T-helper 9 cell (primary cell): ENCODE data around the gene NR5A2.

Source experiments
- DNase-seq: peaks from one replicate; pipeline ENCODE4 v3.0.0-alpha.2; 2020

The NR5A2 gene

DNA sequence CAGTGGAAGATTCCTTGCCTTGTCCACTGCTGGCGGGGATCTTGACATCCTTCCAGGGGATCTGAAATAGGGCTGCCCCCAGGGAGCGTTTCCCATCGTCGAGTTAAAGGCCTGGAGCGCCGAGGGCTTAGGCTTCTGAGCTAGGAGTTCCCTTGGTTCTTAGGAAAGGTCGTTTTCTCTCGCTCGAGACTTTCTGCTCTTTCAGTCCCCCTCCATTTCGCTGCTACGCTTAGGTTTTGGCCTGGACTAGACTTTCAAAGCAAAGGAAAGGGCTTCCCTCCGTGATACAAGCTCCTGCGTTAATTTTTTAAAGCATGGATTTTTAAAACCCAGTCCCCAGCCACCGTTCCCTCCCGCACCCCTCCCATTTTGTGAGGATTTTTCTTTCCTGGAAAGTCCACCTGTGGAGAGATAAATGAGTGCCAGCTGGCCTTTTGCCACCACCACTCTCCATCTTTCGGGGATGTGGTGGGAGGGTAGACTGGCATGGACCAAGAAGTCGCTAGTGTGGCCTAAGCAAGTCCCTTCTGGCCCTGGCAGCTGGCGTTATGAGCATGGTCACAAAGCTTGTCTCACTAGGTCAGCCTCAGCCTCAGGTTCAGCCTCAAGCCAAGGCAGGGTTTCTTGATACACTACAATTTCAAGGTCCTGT lies 9.2 kb downstream of the NR5A2 start:
- DNase-seq, result no peak

DNA sequence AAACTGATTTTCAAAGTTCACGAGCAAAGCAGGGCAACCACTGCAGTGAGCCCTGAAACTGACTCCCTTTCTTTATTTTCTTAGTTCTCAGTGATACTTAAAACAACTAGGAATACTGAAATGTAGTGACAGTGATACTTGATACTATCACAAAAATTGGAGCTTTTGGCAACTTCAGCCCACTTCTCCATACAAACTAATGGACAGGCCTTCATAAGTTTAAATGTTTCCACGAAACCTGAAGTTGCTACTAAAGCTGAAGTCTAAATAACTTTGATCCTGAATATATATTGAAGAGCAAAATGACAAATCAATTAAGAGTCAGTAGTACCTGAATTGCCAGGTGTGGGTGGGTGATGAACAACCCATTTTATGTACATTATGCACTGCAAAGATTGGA lies 10.0 kb downstream of the NR5A2 start:
- DNase-seq, result no peak

DNA sequence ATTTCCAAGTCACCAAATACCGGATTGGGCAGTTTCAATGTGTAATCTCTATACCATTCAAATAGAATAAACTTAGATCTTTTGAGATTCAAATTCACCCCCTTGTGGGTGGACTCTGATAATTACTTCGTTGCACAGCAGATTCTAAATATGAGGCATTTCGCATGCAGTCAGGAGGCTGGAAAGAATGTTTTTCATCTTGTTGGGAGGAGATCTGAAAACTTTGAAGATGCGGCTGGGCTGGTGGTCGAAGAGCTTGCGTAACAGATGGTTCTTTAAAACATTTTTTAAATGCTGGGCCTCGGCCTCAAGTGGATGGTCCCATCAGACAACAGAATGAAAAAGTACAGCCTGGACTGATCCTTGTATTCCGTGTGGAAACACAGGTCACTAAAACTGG lies 10.4 kb downstream of the NR5A2 start:
- DNase-seq, result no peak

DNA sequence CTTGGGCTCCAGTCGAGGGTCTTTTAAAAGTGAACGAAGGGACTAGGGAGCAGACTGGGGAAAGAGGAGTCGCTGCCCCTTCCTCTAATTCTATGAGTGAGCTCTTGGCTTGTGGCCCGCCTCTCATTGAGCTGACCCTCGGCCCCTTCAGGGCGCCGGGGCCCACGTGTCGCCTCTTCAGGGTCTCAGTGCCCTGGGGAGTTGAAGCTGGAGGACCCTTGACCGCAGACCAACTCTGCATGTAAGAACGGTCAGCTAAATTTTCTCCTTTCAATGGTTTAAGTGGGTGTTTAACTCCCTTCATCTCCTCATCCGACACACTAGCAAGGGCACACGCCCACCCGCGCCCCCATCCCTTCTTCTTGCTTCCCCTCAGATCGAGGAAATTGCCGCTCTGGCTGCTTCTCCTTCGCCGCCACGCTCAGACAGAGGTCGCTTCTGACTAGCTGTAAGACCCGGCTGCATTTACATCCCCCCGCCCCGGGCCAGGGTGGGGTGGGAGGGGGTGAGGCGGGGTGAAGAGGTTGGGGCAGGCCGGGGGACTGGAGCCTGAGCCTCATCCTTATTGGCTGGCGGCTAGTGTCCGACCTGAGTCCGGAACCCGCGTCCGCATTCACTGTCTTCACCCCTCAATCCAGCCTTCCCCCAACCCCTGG lies 10.9 kb downstream of the NR5A2 start:
- DNase-seq, result no peak

DNA sequence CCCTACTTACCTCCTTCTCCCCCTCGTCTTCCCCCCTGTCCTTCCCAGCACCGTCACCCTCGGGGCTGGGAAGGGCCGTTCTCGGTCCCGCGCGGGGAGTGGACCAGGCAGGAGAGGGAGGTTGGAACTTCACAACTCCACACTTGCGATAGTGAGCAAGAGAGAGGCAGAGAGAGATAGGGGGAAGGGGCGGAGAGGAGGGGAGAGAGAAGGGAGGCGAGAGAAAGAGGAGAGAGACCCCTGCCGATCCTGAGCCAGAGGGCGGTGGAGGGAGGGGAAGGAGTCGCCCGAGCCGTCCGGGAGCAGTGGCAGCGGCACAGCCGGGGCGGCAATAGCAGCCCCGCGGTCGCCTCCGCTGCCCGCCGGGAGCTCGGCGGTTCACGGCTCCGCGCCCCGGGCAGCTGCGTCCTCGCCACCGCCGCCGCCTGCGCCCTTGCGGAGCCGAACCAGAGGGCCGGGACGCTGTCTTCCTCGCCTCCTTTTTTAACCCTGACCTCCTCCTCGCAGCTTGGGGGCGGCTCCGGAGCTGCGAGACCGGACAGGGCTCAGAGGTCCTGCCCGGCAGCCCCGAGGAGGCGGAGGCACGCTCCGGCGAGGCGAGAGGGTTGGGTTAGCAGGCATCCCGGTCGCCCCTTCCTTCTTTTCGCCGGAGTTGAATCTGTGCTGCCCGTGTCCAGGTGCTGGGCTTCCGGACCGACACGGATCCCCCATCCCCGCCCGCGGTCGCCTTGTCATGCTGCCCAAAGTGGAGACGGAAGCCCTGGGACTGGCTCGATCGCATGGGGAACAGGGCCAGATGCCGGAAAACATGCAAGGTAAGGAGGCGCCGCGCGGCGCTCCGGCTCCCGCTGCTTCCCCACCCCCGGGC lies 11.7 kb downstream of the NR5A2 start:
- DNase-seq, result no peak

DNA sequence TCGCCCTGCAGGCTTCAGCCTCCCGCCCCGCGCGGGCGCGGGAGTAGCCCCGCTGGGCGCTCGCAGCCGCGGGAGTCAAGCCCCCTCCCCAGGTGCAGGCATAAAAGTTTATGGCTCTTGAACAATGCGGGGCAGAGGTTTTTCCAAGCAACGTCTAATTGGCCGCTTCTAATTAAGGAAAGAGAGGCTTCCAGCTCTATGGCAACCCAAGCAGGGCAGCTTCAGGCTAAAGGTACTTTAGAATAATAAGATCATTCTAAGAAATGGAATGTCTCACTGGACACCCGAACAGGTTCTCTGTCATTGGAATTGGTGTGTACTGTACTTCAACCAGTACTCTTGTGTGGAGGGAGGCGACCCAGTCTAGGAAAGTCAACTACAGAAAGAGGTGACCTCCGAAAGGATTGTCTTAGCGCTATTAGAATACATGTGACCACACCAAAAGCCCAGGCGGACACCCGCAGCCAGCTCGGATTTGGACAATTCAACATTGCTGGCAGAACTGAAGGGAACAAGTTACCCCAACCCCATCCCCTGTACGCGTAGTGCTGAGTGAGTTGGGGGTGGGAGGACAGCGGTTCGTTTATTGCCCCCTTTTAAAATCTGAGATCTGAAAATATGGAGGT lies 12.5 kb downstream of the NR5A2 start:
- DNase-seq, result no peak

DNA sequence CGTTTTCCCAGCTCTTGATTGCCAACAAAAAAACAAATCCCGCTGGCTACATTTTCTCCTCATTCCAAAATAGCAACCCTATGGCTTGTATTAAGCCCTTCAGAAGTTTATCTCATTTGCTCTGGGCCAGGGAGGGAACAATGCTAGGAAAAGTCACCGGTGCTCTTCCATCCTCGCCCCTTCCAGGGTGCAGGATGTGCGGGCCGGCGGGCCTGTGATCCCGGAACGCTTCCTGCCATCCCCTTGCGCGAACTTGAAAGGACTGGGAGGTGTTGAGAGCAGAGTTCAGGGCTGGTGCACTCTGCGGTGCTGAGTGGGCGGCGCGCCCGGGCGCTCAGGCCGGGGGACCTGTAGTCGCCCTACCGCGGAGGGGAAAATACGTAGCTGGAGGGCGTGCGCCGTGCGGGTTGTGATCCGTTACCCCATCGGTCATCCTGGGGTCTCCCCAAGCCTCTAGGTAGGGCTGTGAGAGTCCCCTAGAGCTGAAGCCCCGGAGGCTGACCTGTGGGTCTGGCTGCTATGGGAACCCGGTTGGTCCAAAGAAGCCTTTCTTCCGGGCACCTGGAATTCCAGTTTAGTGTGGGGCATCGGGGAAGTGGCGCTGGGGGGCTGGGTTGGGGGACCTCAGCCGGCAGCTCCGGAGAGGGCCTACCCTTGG lies 13.1 kb downstream of the NR5A2 start:
- no peak for DNase-seq

DNA sequence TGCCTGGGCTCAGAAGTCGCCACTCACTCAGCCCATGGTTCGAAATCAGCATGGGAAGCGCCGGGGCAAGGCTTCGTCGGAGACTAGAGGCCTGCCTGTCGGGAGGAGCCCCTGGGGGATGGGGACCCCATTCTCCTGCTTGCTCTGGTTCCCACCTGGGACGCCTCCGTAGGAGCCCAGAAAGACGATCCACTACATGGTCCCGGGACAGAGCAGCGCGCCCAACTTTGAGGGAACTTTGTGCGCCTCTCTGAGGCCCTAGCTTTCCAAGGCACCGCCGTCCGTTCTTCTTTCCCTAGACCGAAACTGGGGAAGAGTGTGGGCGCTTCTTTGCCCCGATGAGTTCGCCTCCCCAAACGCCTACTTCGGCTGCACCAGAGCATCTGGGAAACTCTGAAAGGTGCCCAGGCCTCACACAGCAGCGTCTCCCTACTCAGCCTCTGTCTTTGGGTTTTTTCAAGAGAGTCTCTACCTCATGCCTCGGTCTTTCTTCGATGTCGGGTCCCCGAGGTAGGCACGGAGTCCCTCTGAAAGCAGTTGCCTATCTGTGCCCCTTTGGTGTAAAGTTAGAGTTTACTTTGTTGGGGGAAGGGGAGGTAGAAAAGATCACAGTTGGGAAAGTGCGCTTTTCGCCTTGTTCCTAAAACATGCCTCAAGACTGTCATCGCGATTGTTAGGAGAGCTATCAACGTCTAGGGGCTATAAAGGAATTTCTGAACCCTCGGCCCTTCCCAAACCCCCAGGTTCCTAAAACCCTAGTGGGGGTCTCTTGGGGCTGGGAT lies 14.0 kb downstream of the NR5A2 start:
- DNase-seq, result no peak

DNA sequence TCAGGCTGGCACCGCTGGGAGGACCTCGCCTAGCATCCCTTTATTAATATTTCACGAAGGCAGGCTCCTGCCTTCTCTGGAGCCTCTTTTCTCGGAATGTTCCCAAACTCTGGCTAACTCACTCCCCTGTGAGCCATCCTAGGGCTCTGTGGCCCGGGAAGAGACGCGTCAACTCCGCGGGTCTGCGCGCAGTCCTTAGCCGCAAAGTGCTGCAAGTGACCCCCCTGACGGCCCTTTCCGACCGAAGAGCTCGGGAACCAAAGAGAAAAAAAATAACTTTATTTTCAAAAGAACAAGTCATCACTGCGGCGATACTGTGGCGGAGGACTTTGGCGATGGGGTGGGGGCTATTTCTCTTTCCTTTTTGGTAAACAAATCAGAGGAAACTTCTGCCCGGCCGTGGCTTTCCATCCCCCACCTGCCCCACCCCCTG lies 14.6 kb downstream of the NR5A2 start:
- no peak for DNase-seq

DNA sequence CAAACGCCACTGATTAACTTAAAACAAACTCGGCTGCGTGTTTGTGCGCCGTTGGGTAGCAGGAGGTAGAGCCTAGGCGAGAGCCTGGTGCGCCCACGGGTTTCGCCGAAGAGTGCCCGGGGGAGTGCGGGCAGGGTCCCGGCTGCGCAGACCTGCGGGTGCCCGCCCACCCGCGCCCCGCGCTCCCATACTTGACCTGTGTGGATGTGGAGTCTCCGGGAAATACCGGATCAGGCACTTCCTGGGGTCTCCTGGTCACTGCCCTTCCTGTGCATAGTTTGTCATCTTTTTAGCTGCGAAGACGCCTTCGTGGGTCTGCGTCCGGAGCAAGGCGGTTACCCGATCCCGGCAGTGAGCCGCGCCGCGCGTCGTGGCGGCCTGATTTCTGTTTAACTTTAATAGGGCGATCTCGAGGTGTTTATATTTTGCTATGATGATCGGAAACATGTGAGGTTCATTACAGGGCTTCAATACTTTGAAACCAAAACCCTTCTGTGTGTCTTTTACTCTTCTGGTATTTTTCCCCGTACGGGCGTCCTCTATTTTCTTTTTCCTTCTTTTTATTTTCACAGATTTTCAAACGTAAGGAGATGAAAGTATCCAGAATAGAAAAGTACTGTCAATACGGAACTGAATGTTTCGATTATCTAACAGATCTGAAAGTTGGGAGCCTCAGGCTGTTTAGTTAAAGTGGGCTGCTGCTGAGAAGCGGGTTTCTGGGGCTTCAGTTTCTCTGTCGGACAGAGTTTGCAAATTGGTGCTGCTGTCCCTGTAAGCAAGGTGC lies 15.2 kb downstream of the NR5A2 start:
- no peak for DNase-seq

DNA sequence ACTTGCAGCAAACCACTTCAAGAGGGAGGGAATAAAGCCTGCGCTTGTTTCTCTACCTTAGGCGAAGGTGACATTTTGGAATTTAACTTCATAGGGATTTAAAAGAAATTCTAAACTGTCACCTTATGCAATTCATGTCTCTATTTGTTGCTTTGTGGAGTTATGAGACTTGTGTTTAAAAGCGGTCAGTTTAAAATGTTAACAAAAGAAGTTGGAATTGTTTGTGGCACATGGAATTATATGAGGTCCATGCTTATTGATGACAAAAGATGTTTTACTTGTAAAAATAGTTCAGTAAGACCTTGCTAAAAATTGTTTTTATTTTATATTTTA lies 15.8 kb downstream of the NR5A2 start:
- DNase-seq, result no peak

DNA sequence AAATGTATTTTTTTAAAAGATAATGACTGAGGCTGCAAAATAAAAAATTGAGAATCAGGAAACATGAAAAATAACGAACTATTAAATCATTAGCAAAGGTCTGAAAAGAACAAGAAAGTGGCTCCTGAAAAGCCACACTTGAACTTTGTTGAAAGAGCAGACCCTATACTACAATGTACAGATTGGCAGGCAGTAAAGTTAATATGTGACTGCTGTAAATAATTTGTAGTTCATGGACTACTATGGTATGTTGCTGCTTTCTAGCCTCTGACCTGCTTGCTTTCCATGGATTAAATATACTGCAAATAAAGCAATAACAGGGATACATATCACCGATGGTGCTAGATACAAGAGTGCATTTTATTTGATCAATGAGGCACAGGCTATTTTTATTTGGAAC lies 18.6 kb downstream of the NR5A2 start:
- no peak for DNase-seq

DNA sequence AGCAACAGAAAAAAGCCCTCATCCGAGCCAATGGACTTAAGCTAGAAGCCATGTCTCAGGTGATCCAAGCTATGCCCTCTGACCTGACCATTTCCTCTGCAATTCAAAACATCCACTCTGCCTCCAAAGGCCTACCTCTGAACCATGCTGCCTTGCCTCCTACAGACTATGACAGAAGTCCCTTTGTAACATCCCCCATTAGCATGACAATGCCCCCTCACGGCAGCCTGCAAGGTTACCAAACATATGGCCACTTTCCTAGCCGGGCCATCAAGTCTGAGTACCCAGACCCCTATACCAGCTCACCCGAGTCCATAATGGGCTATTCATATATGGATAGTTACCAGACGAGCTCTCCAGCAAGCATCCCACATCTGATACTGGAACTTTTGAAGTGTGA lies 20.7 kb downstream of the NR5A2 start:
- DNase-seq, result no peak

DNA sequence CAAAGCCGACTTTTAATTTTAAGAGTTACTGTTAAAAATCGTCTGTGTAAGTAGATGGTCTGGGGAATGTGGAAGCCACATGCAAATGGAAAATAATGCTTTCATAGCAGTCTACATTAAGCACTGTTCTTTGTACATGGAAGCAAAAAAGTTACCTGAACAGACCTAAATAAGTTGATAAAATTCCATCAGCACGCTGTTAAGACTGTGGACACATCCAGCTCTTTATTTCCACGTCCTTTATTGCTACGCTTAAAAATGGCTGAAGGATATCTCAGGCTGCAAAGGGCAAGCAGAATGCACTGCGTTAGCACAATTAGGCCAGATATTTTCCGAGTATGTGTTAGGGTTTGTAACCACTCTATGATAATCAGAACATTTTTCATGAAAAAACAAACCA lies 22.3 kb downstream of the NR5A2 start:
- DNase-seq, result no peak

DNA sequence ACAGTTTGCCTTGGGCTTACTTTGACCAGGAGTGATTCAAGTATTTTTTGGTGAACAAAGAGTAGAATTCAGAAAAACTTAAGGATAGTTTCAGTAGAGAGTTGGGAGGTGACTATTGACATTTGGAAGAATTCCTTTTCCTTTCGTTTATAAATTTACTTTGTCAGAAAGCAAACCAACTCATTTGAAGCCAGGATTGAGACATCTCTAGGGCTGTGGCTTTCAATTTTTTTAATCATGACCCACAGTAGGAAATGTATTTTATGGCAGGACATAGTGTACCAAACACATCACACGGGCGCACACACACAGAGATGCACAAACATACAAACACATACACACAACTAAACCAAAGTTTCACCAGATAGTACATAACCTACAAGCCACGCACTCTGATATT lies 24.1 kb downstream of the NR5A2 start:
- DNase-seq, result no peak

DNA sequence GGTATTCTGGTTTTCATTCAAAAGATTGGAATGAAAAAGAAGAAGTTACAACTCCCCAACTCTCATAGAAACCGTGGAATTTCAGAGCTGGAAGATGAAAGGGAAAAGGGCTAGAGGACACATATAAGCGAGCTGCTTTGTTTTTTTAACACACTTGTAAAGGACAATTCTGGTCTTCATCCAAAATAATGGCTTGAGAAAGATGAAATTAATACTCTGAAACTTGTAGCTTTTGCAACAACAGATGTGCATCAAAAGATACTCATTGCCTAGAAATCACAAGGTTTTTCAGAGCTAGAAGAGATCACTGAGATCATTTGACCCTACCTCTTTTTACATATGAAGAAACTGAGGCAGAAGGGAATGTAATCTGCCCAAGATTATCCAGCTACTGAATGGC lies 25.6 kb downstream of the NR5A2 start:
- DNase-seq, result no peak

DNA sequence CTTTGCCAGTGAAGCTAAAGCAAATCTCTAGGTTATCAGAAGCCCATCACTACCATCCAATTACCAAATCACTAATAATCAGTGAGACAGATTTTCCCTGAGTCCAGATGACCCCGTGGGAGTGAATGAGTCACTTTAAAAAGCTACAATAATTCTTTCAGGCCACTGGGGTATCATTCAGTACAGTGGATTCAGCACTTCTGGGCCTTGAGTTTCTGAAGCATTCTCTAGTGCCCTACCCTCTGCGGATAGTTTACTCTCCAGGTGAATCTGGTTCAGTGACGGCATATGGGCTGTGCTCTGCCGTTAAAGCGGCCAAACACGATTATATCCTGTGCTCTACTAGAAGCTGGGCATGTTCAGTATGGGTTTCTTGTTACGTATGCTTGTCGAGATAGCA lies 26.1 kb downstream of the NR5A2 start:
- no peak for DNase-seq

DNA sequence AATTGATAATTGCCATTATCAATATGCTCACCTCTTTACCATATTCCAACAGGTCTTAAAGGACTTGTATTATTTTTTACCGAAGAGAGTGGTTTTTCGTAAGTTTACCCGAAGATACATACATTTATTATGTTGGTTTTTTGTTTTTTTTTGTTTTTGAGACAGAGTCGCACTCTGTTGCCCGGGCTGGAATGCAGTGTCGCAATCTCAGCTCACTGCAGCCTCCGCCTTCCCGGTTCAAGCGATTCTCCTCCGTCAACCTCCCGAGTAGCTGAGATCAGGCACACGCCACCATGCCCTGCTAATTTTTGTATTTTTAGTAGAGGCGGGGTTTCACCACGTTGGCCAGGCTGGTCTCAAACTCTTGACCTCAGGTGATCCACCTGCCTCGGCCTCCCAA lies 30.8 kb downstream of the NR5A2 start:
- no peak for DNase-seq

DNA sequence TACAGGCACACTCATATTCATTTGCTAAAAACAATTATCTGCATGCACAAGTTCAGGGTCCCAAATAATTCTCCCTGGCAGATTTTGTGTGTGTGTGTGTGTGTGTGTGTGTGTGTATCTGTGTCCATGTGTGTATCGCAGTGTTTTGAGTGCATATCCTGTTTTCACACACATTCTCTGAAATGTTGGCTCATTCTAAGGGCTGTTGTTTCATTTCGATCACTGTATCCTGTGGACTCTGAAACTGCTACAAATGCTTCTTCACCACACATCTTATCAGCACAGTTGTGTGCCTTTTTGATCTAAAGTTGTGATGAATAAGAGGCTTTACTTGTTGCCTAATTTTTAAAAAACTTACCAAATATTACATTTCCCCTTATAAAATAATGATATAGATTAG lies 34.6 kb downstream of the NR5A2 start:
- DNase-seq, result no peak

DNA sequence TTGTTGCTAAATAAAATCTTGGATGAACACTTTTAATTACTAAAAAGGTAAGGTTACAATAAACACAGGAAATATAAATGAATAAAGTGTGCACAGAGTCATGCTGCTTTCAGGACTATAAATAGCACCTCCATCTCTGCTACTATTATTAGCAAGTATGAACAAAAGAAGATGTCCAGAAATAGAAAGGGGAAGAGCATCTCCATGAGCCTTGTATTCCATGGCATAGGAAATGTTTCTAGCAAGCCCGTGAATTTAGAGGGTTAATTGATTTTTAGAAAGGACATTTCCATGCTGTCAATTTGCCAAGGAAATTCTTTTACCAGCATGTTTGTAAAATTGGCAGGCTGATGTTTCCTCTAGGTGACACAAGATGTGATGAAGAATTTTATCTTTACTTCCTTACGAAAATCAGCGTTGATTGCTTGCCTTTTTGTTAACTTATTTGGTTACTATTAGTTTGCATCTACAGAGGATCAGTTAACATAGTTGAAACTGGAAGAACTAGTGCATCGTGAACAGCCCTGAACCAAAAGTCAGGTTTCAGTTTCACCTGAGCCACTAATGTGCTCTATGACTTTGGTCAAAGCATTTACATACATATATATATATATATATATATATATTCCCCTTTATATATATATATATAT lies 45.3 kb downstream of the NR5A2 start:
- no peak for DNase-seq

DNA sequence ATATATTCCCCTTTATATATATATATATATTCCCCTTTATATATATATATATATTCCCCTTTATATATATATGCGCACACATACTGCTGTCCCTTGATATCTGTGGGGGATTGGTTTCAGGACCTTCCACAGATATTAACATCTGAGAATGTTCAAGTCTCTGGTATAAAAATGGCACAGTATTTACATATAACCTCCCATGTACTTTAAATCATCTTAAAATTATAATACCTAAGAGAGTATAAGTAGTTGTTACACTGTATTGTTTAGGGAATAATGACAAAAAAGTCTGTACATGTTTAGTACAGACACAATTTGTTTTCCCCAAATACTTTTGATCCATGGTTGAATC lies 45.8 kb downstream of the NR5A2 start:
- DNase-seq, result no peak
